DOHH2 (cell line): Measurements from ENCODE around the gene NDUFAF5.

Experiments
- H3F3A ChIP-seq: fragments of 200-600 bp; sonication (generic), shearing (Covaris generic); 2 replicates; pipeline ENCODE4 v1.6.0; 2016; ENCODE audit warnings: antibody characterized with exemption, mild to moderate bottlenecking; ENCODE audit not compliant: control insufficient read depth, insufficient read depth
- H3K27ac ChIP-seq: fragments of 200-600 bp; sonication (generic); 2 replicates; pipeline ENCODE4 v1.5.1; 2014; ENCODE audit warnings: low read depth, mild to moderate bottlenecking, low read length, moderate library complexity
- H3K27me3 ChIP-seq: fragments of 200-600 bp; sonication (generic); 2 replicates; pipeline ENCODE4 v1.6.1; 2014; ENCODE audit warnings: mild to moderate bottlenecking, low read length, mixed read lengths; ENCODE audit not compliant: control insufficient read depth
- H3K36me3 ChIP-seq: fragments of 200-600 bp; sonication (generic); 2 replicates; pipeline ENCODE4 v1.6.1; 2014; ENCODE audit warnings: mild to moderate bottlenecking, low read length, moderate library complexity, mixed read lengths; ENCODE audit not compliant: control insufficient read depth
- H3K4me1 ChIP-seq: fragments of 200-600 bp; sonication (generic); 2 replicates; pipeline ENCODE4 v1.6.1; 2014; ENCODE audit warnings: mild to moderate bottlenecking, low read length, mixed read lengths; ENCODE audit not compliant: control insufficient read depth
- H3K4me2 ChIP-seq: fragments of 200-600 bp; sonication (generic); 2 replicates; pipeline ENCODE4 v1.6.0; 2014; ENCODE audit warnings: mild to moderate bottlenecking, low read length, moderate library complexity
- H3K4me3 ChIP-seq: fragments of 200-600 bp; sonication (generic); 2 replicates; pipeline ENCODE4 v1.5.1; 2014; ENCODE audit warnings: mild to moderate bottlenecking, low read length, mixed read lengths
- H3K79me2 ChIP-seq: fragments of 200-600 bp; sonication (generic); 2 replicates; pipeline ENCODE4 v1.6.1; 2014; ENCODE audit warnings: mild to moderate bottlenecking, low read length, mixed read lengths; ENCODE audit not compliant: control insufficient read depth
- H3K9me2 ChIP-seq: fragments of 200-600 bp; sonication (generic); replicated peaks from 2 replicates; pipeline ENCODE4 v1.6.1; 2014; ENCODE audit warnings: mild to moderate bottlenecking, low read length, mixed read lengths; ENCODE audit not compliant: control insufficient read depth
- H3K9me3 ChIP-seq: fragments of 200-600 bp; sonication (generic); 2 replicates; pipeline ENCODE4 v1.6.1; 2014; ENCODE audit warnings: antibody characterized with exemption, low read length, mixed read lengths; ENCODE audit not compliant: control insufficient read depth, insufficient read depth
- H4K20me1 ChIP-seq: fragments of 200-600 bp; sonication (generic); 2 replicates; pipeline ENCODE4 v1.6.0; 2014; ENCODE audit warnings: low read depth, mild to moderate bottlenecking, antibody characterized with exemption, low read length, moderate library complexity; ENCODE audit not compliant: control insufficient read depth, insufficient read depth
- CTCF ChIP-seq: fragments of 200-600 bp; sonication (generic); IDR thresholded peaks from one replicate; pipeline ENCODE4 v1.5.1; 2014; ENCODE audit warnings: antibody characterized with exemption, mild to moderate bottlenecking, low read depth, low read length; ENCODE audit not compliant: poor library complexity, severe bottlenecking
- EZH2phosphoT487 ChIP-seq: fragments of 200-600 bp; sonication (generic); IDR thresholded peaks from 2 replicates; pipeline ENCODE4 v1.6.1; 2017; ENCODE audit warnings: borderline replicate concordance, mild to moderate bottlenecking, antibody characterized with exemption, low read length, moderate library complexity, mixed read lengths

The NDUFAF5 gene

DNA sequence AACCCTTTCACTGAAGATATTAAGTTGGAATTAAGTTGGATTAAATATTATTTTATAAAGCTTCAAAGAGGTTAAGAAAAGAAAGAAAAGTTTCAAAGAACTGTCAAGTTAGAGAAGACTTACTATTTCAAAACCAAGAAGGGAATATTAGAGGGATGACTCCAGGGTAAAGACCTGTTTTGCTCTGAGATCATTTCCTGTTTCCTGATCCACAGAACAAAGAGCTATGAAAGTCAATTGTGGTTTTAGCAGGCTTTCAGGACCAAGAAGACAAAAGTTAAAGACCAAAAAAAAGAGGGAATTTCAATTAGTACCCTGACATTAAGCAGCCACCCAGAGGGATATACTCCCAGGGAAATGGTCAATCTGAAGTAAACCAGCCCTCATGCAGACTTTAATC lies 19.5 kb upstream of the NDUFAF5 start:
- H3K36me3 ChIP-seq: peaks cover 70% of the 10 kb centered on the region
- H3K4me1 ChIP-seq: no peaks in the 10 kb centered on the region
- no peak overlapping the region for H3K4me2 ChIP-seq
- H3K4me3 ChIP-seq: no peak overlapping the region
- H4K20me1 ChIP-seq: no peaks in the 10 kb centered on the region
- no peaks in the 10 kb centered on the region for H3K27me3 ChIP-seq
- H3F3A ChIP-seq: no peaks in the 10 kb centered on the region
- no peaks in the 10 kb centered on the region for H3K79me2 ChIP-seq
- H3K9me2 ChIP-seq: no peaks in the 10 kb centered on the region
- H3K9me3 ChIP-seq: no peaks in the 10 kb centered on the region
- H3K27ac ChIP-seq: no peak overlapping the region
- no peak for TF ChIP-seq CTCF
- TF ChIP-seq EZH2phosphoT487: no peak

DNA sequence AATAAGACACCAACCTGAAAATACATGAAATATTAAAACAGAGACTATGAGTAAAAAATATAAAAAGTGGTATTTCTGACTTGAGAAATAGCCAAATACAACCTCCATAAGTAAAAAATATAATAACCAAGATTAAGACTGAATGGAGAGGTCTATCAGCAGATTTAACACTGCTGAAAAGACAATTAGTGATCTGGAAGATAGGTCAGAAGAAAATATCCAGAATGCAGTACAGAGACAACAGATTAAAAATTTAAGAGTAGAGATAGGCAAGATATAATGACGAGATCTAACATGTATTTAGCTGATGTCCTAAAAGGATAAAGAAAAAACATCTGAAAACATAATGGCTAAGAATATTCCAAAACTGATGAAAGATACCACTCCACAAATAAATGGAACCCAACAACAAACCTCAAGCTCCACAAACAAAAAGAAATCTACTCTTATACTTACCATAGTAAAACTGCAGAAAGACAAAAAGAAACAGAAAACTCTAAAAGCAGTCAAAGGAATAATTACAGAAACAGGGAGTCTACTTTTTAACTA lies 18.9 kb upstream of the NDUFAF5 start:
- Histone ChIP-seq H3K4me3 (no peak overlapping the region), H3K9me2 (no peaks in the 10 kb centered on the region), H3F3A (no peaks in the 10 kb centered on the region), H3K4me1 (no peaks in the 10 kb centered on the region), H3K36me3 (peaks cover 76% of the 10 kb centered on the region), H3K27ac (no peak overlapping the region), H3K9me3 (no peaks in the 10 kb centered on the region), H3K4me2 (no peak overlapping the region), H3K27me3 (no peaks in the 10 kb centered on the region), H3K79me2 (no peaks in the 10 kb centered on the region), H4K20me1 (no peaks in the 10 kb centered on the region; the same call in 1 of the 2 replicates)
- TF ChIP-seq EZH2phosphoT487: no peak
- TF ChIP-seq CTCF: no peak

- Histone ChIP-seq H3K9me2 (no peaks in the 10 kb centered on the region), H4K20me1 (peaks cover 4% of the 10 kb centered on the region), H3K4me2 (no peak overlapping the region), H3K27ac (no peak overlapping the region), H3K4me1 (no peaks in the 10 kb centered on the region), H3K4me3 (no peak overlapping the region), H3K27me3 (no peaks in the 10 kb centered on the region), H3K79me2 (no peaks in the 10 kb centered on the region), H3K36me3 (peaks cover 85% of the 10 kb centered on the region), H3K9me3 (no peaks in the 10 kb centered on the region), H3F3A (peaks cover 11% of the 10 kb centered on the region)
- TF ChIP-seq EZH2phosphoT487 (no peak), CTCF (no peak)
These were observed 14.7 kb upstream of the NDUFAF5 start for GRCh38 chr20:13770141-13770540.
